CD4-positive, alpha-beta T cell treated with Interleukin-1 beta for 1 hour (primary cell): ENCODE measurements around the gene RADIL.
A peak's percentile ranks its signal among the peaks of the same experiment; 100 is the strongest.

ENCODE experiments used
- DNase-seq, 2 donors: peaks; one replicate each; pipeline ENCODE4 v3.0.0-alpha.2; 2020 to 2022

The RADIL gene

GRCh38 chr7:4768597-4769569 lies 114.6 kb downstream of the RADIL start:
- no peak for DNase-seq

- DNase-seq: no peak
These were observed 116.6 kb downstream of the RADIL start for GRCh38 chr7:4766666-4767519.

- DNase-seq: no peak
These were observed 117.6 kb downstream of the RADIL start for GRCh38 chr7:4765776-4766490.

GRCh38 chr7:4764402-4765007 lies 119.0 kb downstream of the RADIL start:
- DNase-seq: no peak

- no peak for DNase-seq
These were observed 119.7 kb downstream of the RADIL start for GRCh38 chr7:4763794-4764185.

GRCh38 chr7:4763091-4763793 lies 120.3 kb downstream of the RADIL start:
- no peak for DNase-seq

GRCh38 chr7:4762121-4763055 lies 121.1 kb downstream of the RADIL start:
- no peak for DNase-seq

GRCh38 chr7:4760952-4761351 lies 122.6 kb downstream of the RADIL start:
- no peak for DNase-seq

GRCh38 chr7:4759211-4759610 lies 124.3 kb downstream of the RADIL start:
- DNase-seq: no peak

- no peak for DNase-seq
These were observed 124.7 kb downstream of the RADIL start for GRCh38 chr7:4758791-4759190.

- no peak for DNase-seq
These were observed 125.4 kb downstream of the RADIL start for GRCh38 chr7:4758111-4758510.

GRCh38 chr7:4755045-4755444 lies 128.5 kb downstream of the RADIL start:
- no peak for DNase-seq

GRCh38 chr7:4754433-4755010 lies 129.0 kb downstream of the RADIL start:
- no peak for DNase-seq

GRCh38 chr7:4753598-4754432 lies 129.7 kb downstream of the RADIL start:
- peak; percentile 78 to 83 for DNase-seq

GRCh38 chr7:4751398-4751947 lies 132.0 kb downstream of the RADIL start:
- DNase-seq: no peak

- no peak for DNase-seq
These were observed 133.7 kb downstream of the RADIL start for GRCh38 chr7:4749798-4750197.

- no peak for DNase-seq
These were observed 134.2 kb downstream of the RADIL start for GRCh38 chr7:4749363-4749762.
